ENCODE results near the gene CCDC78.

The CCDC78 gene

DNA sequence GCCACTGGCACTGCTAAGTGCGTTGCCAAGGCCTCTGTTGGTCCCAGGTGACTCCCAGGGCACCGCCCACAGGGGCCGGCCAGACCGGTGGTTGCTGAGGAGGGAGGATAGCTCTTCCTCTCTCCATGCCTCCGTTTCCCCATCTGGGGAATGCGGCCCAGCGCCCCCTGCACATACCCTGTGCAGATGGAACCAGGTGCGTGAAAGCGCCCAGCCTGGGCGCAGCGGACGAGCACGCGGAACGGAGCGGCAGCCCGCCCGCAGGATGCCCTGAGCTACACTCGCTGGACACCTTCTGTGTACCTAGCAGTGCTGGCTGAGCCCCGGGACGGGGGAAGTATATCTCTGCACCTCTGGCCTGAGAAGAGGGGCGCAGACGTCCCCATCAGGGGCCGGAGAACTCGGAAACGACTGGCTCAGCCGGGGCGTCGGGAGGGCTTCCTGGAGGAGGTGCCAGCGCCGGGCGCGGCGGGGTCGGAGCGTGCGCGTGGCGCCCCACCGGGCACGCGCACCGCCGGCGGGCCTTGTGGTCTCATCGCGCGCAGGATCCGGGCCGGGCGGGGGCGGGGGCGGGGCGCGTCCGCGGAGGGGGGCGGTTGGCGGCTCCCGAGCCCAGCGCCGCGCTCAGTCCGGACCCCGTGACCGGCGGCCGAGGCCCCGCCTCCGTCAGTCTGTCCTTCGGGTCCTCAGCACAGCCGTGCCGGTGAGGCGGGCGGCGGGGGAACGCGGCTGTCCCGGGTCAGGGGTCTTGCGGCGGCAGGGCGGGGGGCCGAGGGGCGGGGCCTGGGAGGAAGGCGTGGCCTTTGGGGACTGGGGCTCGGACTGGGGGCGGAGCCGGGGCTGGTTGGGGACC, at the start of gene CCDC78, which contains the start of gene HAGHL:
CCDC78 (minus strand) TSS at position 6 of the 853 bp plus-strand sequence. CDS start 76 bp downstream, outside the sequence.
HAGHL (plus strand) TSS at position 669 of the 853 bp plus-strand sequence. CDS start 404 bp downstream, outside the sequence.
- H3K4me3 ChIP-seq (ENCODE audit: low read length), result peak within 1 kb of the TSS; percentile 68; the same call in 1 of the 2 replicates
- no peak for TF ChIP-seq ZNF274 (IDR thresholded peaks at IDR 0.05; ENCODE audit: low read depth, low read length)

DNA sequence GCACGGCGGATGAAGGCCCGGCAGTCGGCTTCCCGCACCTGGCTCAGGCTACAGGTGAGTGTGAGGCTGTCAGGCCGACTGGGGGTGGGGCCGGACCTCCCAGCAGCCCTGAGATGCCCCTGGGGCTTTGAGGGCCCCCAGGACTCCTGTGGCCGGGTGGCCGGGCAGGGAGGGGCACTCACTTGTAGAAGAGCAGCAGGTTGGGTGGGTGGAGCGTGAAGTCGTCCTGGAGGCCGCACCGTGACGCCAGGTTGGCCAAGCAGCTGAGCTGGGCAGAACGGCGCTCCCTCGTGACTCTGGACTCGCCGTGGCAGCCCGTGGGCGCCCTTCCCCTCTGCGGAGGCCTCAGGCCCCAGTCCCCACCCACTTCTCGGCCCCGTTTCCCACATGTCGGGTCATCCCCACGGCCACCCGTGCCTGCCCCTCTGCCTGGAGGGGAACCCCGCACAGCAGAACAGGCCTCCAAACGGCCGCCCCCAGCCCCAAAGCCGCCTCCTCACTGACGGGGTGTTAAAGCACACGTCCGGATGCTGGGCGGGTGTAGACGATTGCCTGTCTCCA, 49.1 kb upstream of the CCDC78 start:
- no peak overlapping the region for H3K4me3 ChIP-seq (ENCODE audit: low read length)
- TF ChIP-seq ZNF274 (IDR thresholded peaks at IDR 0.05; ENCODE audit: low read depth, low read length), result no peak

GRCh38 chr16:774086-775001, 48.1 kb upstream of the CCDC78 start:
- H3K4me3 ChIP-seq (ENCODE audit: low read length), result no peak overlapping the region
- no peak for TF ChIP-seq ZNF274 (IDR thresholded peaks at IDR 0.05; ENCODE audit: low read depth, low read length)

DNA sequence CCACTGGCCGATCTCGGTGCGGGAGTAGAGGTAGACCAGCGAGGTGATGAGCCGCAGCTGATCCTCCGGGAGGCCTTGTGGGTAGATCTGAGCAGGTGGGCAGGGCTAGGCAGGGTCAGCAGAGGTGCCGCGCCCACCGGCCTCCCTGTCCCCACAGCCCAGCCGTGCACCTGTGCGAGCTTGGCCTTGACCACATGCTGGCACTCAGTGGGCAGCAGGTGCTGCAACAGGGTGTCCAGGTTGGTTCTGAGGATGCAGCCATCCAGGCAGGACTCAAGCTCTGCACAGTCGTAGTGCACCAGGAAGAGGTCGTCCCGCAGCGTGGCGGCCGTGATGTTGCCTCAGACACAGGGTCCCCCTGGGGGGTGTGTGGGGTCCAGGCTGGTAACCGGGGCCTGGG, 46.7 kb upstream of the CCDC78 start:
- no peak overlapping the region for H3K4me3 ChIP-seq (ENCODE audit: low read length)
- TF ChIP-seq ZNF274 (IDR thresholded peaks at IDR 0.05; ENCODE audit: low read depth, low read length), result no peak

DNA sequence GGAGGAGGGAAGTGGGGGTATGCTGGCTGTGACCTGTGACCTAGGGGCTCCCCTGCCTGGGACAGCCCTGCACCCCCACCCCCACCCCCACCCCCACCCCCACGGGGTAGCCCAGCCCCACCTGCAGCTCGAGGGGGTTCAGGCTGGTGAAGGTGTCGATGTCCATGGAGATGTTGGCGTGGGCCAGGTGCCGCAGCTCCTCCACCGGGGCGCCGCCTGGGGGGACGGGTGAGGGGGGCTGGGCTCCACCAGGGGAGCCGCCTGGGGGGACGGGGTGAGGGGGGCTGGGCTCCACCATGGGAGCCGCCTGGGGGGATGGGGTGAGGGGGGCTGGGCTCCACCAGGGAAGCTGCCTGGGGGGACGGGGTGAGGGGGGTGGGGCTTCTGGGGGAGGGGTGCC, 44.2 kb upstream of the CCDC78 start:
- H3K4me3 ChIP-seq (ENCODE audit: low read length), result no peak overlapping the region
- no peak for TF ChIP-seq ZNF274 (IDR thresholded peaks at IDR 0.05; ENCODE audit: low read depth, low read length)

DNA sequence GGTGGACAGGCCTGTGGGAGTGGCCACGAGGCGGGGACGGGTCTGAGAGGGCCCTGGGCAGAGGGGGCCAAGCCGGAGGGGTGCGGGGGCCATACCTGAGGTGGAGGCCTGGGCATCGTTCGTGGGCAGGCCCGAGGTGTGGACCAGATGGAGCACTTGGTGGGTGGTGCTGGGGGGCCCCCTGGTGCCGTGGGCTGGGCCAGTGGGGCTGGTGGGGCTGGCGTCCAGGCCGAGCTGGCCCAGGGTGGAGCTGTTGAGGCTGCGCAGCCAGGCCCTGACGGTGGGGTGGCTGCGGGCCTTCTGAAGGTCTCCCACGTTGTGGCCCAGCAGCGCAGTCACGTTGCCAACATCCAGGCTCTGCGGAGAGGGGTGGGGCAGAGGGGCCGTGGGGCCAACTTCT, 43.7 kb upstream of the CCDC78 start:
- no peak for TF ChIP-seq ZNF274 (IDR thresholded peaks at IDR 0.05; ENCODE audit: low read depth, low read length)

GRCh38 chr16:769184-769784, 43.0 kb upstream of the CCDC78 start:
- no peak for TF ChIP-seq ZNF274 (IDR thresholded peaks at IDR 0.05; ENCODE audit: low read depth, low read length)
- H3K4me3 ChIP-seq (ENCODE audit: low read length), result no peak overlapping the region

More for the DNA sequence above, 43.7 kb upstream of the CCDC78 start:
- no peak overlapping the region for H3K4me3 ChIP-seq (ENCODE audit: low read length)

GRCh38 chr16:768428-768827, 42.2 kb upstream of the CCDC78 start:
- no peak overlapping the region for H3K4me3 ChIP-seq (ENCODE audit: low read length)
- no peak for TF ChIP-seq ZNF274 (IDR thresholded peaks at IDR 0.05; ENCODE audit: low read depth, low read length)

- no peak for TF ChIP-seq ZNF274 (IDR thresholded peaks at IDR 0.05; ENCODE audit: low read depth, low read length)
- no peak overlapping the region for H3K4me3 ChIP-seq (ENCODE audit: low read length)
Measured at GRCh38 chr16:767743-768235, 41.5 kb upstream of the CCDC78 start.

DNA sequence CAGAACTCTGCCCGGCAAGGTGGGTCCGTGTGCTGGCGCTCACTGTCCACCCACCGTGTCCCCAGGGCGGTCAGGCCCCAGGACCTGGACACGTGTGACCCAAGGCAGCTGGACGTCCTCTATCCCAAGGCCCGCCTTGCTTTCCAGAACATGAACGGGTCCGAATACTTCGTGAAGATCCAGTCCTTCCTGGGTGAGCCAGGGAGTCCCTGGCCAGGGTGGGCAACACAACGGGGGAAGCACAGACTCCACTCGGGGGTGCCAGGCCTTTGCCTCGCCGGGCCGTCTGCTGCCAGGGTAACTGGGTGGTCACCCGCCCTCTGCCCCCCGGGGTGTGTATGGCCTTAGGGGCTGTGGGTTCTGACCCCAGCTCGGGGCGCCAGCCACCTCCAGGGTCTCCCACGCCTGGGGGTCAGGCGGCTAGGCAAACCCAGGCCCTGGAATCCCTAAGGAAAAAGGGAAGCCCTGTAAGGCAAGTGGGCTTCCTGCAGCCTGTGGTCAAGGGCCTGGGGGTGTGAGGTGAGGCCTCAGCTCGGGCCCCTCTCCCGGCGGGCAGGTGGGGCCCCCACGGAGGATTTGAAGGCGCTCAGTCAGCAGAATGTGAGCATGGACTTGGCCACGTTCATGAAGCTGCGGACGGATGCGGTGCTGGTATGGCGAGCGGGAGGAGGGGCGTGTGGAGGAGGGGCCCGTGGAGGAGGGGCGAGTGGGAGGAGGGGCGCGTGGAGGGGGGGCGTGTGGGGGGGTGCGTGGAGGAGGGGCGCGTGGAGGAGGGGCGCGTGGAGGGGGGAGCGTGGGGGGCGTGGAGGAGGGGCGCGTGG, 40.8 kb upstream of the CCDC78 start:
- TF ChIP-seq ZNF274 (IDR thresholded peaks at IDR 0.05; ENCODE audit: low read depth, low read length), result no peak
- H3K4me3 ChIP-seq (ENCODE audit: low read length), result no peak overlapping the region

- no peak overlapping the region for H3K4me3 ChIP-seq (ENCODE audit: low read length)
- no peak for TF ChIP-seq ZNF274 (IDR thresholded peaks at IDR 0.05; ENCODE audit: low read depth, low read length)
Measured at GRCh38 chr16:766008-766819, 40.0 kb upstream of the CCDC78 start.

DNA sequence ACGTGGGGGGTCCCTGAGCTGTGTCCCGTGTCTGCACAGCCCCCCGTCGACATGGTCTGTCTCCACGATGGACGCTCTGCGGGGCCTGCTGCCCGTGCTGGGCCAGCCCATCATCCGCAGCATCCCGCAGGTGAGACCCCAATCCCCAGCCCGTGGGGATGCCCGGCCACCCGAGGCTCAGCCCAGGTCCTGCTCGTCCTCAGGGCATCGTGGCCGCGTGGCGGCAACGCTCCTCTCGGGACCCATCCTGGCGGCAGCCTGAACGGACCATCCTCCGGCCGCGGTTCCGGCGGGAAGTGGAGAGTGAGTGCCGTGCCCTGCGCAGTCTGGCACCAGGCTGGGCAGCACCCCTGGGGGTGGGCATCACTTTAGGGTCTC, 39.2 kb upstream of the CCDC78 start:
- TF ChIP-seq ZNF274 (IDR thresholded peaks at IDR 0.05; ENCODE audit: low read depth, low read length), result no peak
- H3K4me3 ChIP-seq (ENCODE audit: low read length), result no peak overlapping the region
